ENCODE results near the gene TEX54. TPM values are rescaled to one million over a fixed set of nuclear protein-coding genes. Genes with fewer than 3 reads are reported as not detected.

TEX54 gene
- total and polyA plus RNA-seq, 4 donors: 1.6 TPM; not detected in 3

DNA sequence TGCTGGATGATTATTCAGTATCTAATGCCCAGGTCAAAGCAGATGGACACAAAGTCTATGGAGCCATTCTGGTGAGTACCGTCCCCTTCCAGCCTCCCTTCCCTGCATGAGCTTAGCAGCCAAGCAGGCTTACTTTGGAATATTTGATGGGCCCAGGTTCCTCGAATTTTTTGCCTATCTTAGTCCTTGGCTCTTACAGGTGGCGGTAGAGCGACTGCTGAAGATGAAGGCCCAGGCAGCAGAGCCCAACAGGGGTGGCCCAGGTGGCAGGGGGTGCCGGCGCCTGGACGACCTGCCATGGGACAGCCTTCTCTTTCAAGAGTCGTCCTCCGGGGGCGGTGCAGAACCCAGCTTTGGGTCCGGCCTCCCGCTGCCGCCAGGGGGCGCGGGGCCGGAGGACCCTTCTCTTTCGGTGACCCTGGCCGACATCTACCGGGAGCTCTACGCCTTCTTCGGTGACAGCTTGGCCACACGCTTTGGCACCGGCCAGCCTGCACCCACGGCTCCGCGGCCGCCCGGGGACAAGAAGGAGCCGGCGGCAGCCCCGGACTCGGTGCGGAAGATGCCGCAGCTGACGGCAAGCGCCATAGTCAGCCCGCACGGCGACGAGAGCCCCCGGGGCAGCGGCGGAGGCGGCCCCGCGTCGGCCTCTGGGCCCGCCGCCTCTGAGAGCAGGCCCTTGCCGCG is 46.2 kb downstream of the TEX54 start:
- H3K4me3 ChIP-seq (ENCODE audit: low read depth in 1 of 3, low read length in 3 of 3): peak overlapping the region; percentile 85 to 92 (median 89)
- no peak for TF ChIP-seq NR2F2 (IDR thresholded peaks at IDR 0.05)
- TF ChIP-seq FOXA2 (IDR thresholded peaks at IDR 0.05): no peak
- TF ChIP-seq EGR1 (IDR thresholded peaks at IDR 0.05; ENCODE audit: low read depth in 2 of 2): no peak
- TF ChIP-seq, protein P1, sequence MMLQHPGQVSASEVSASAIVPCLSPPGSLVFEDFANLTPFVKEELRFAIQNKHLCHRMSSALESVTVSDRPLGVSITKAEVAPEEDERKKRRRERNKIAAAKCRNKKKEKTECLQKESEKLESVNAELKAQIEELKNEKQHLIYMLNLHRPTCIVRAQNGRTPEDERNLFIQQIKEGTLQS (IDR thresholded peaks at IDR 0.05): no peak
- TF ChIP-seq ZBTB33 (IDR thresholded peaks at IDR 0.05): no peak
- TF ChIP-seq HNF4G (IDR thresholded peaks at IDR 0.05): no peak
- TF ChIP-seq, protein P2, sequence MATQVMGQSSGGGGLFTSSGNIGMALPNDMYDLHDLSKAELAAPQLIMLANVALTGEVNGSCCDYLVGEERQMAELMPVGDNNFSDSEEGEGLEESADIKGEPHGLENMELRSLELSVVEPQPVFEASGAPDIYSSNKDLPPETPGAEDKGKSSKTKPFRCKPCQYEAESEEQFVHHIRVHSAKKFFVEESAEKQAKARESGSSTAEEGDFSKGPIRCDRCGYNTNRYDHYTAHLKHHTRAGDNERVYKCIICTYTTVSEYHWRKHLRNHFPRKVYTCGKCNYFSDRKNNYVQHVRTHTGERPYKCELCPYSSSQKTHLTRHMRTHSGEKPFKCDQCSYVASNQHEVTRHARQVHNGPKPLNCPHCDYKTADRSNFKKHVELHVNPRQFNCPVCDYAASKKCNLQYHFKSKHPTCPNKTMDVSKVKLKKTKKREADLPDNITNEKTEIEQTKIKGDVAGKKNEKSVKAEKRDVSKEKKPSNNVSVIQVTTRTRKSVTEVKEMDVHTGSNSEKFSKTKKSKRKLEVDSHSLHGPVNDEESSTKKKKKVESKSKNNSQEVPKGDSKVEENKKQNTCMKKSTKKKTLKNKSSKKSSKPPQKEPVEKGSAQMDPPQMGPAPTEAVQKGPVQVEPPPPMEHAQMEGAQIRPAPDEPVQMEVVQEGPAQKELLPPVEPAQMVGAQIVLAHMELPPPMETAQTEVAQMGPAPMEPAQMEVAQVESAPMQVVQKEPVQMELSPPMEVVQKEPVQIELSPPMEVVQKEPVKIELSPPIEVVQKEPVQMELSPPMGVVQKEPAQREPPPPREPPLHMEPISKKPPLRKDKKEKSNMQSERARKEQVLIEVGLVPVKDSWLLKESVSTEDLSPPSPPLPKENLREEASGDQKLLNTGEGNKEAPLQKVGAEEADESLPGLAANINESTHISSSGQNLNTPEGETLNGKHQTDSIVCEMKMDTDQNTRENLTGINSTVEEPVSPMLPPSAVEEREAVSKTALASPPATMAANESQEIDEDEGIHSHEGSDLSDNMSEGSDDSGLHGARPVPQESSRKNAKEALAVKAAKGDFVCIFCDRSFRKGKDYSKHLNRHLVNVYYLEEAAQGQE (IDR thresholded peaks at IDR 0.05): no peak
- TF ChIP-seq SP1 (IDR thresholded peaks at IDR 0.05): no peak
- TF ChIP-seq, protein P3, sequence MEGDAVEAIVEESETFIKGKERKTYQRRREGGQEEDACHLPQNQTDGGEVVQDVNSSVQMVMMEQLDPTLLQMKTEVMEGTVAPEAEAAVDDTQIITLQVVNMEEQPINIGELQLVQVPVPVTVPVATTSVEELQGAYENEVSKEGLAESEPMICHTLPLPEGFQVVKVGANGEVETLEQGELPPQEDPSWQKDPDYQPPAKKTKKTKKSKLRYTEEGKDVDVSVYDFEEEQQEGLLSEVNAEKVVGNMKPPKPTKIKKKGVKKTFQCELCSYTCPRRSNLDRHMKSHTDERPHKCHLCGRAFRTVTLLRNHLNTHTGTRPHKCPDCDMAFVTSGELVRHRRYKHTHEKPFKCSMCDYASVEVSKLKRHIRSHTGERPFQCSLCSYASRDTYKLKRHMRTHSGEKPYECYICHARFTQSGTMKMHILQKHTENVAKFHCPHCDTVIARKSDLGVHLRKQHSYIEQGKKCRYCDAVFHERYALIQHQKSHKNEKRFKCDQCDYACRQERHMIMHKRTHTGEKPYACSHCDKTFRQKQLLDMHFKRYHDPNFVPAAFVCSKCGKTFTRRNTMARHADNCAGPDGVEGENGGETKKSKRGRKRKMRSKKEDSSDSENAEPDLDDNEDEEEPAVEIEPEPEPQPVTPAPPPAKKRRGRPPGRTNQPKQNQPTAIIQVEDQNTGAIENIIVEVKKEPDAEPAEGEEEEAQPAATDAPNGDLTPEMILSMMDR (IDR thresholded peaks at IDR 0.05; ENCODE audit: low read depth, low read length, missing input control): peak; percentile 94
- peak in 1 of 2 donors; percentile 57 for TF ChIP-seq RXRA (IDR thresholded peaks at IDR 0.05)
- no peak for TF ChIP-seq GABPA (IDR thresholded peaks at IDR 0.05 in 1 of 2, conservative IDR thresholded peaks at IDR 0.05 in 1 of 2)
- TF ChIP-seq HNF4A (conservative IDR thresholded peaks at IDR 0.05): no peak
- TF ChIP-seq RAD21 (IDR thresholded peaks at IDR 0.05): peak; percentile 72 to 80
- TF ChIP-seq, protein P4, sequence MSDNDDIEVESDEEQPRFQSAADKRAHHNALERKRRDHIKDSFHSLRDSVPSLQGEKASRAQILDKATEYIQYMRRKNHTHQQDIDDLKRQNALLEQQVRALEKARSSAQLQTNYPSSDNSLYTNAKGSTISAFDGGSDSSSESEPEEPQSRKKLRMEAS (IDR thresholded peaks at IDR 0.05): no peak
- no peak for TF ChIP-seq JUND (IDR thresholded peaks at IDR 0.05)
- TF ChIP-seq YY1 (IDR thresholded peaks at IDR 0.05): no peak
- no peak for TF ChIP-seq TAF1 (conservative IDR thresholded peaks at IDR 0.05)
- no peak for TF ChIP-seq FOXA1 (IDR thresholded peaks at IDR 0.05)
- WGBS: 1% methylated on average over 51 of the region's 51 CpGs
- H3K27ac ChIP-seq (ENCODE audit: low read depth in 1 of 2, low read length in 2 of 2): peak overlapping the region; percentile 80 to 91
- peaks cover 2 to 44% (median 35%) of the 10 kb centered on the region in 4 donors for H3K4me1 ChIP-seq (ENCODE audit: control insufficient read depth in 4 of 4, insufficient read depth in 4 of 4, low read length in 3 of 4)
- peaks cover 0 to 20% (median 6%) of the 10 kb centered on the region in 4 donors for H3K36me3 ChIP-seq (ENCODE audit: control insufficient read depth in 4 of 4, insufficient read depth in 3 of 4, low read depth in 1 of 4, low read length in 3 of 4)
- peak overlapping the region; percentile 4 to 69 for H3K9ac ChIP-seq (ENCODE audit: low read depth in 1 of 2, low read length in 2 of 2)
- H3K27me3 ChIP-seq (ENCODE audit: control insufficient read depth in 4 of 4, insufficient read depth in 4 of 4, low read length in 3 of 4): no peaks in the 10 kb centered on the region
- H3K9me3 ChIP-seq (ENCODE audit: control insufficient read depth in 4 of 4, low read length in 3 of 4): no peaks in the 10 kb centered on the region
- DNase-seq (ENCODE audit: low spot score): peak; percentile 93
